Left colon (tissue), 2 donors: ENCODE data around the gene HERPUD2. TPM values are rescaled to one million over a fixed set of nuclear protein-coding genes. Genes with fewer than 3 reads are reported as not detected.

Experiments used
- total RNA-seq, 2 donors: library from RNA; stranded (reverse); fragmentation: NEBNext Ultra II Directional; extraction: Animal tissue kit (Norgen Biotek cat#: 25700); gene quantifications; one replicate each; pipeline ENCODE4 v1.2.1, GENCODE V29; 2021
- donor health status: DM: no; HTN: no; CAD: no.
- donor health status: DM: yes; HTN: yes; CAD: no.

Gene HERPUD2
- total RNA-seq, 2 donors from 2014 or later, result 23.2 to 30.9 TPM

Other genes with a start within 250 kb of the HERPUD2 start
- 100 to 1,000 TPM; 107 to 131 TPM for gene SEPTIN7, start 105.9 kb upstream of the HERPUD2 start, total RNA-seq